MCF 10A (cell line): Measurements from ENCODE around the gene FRAS1. TPM values are rescaled to one million over a fixed set of nuclear protein-coding genes. Genes with fewer than 3 reads are reported as not detected.

ENCODE experiments used
- BruUV-seq: library from RNA; stranded (reverse); fragments of 400-500 nt; replicated peaks from 2 replicates; lab custom pipeline; 2021; lab: Mats Ljungman, UMichigan
- CTCF ChIA-PET: fragments of 300-600 bp; sonication (Branson Sonifier 250); formaldehyde crosslinking; extraction: SDS; loops from one replicate; lab custom pipeline; 2021; ENCODE audit warnings: antibody characterized with exemption, inconsistent platforms; lab: Yijun Ruan, JAX
- POLR2A ChIA-PET: fragments of 300-600, 350-650 bp; sonication (Branson Sonifier 250); formaldehyde crosslinking; extraction: SDS; loops from one replicate; lab custom pipeline; 2020; ENCODE audit warnings: antibody characterized with exemption, inconsistent platforms; lab: Yijun Ruan, JAX
- DNase-seq: peaks from one replicate; pipeline ENCODE4 v3.0.0-alpha.2; 2018; ENCODE audit not compliant: unreplicated experiment
- H3K27ac Mint-ChIP-seq: one replicate; pipeline ENCODE4 v1.8.0; 2022; ENCODE audit warnings: mild to moderate bottlenecking, low read depth, mixed read lengths; ENCODE audit not compliant: unreplicated experiment
- H3K27me3 Mint-ChIP-seq: one replicate; pipeline ENCODE4 v1.8.0; 2022; ENCODE audit warnings: mixed read lengths; ENCODE audit not compliant: insufficient read depth, unreplicated experiment
- H3K36me3 Mint-ChIP-seq: one replicate; pipeline ENCODE4 v1.8.0; 2022; ENCODE audit warnings: mild to moderate bottlenecking, moderate library complexity, mixed read lengths; ENCODE audit not compliant: insufficient read depth, unreplicated experiment
- H3K4me1 Mint-ChIP-seq: one replicate; pipeline ENCODE4 v1.8.0; 2022; ENCODE audit warnings: mixed read lengths; ENCODE audit not compliant: insufficient read depth, unreplicated experiment
- H3K4me3 Mint-ChIP-seq: one replicate; pipeline ENCODE4 v1.8.0; 2022; ENCODE audit warnings: mild to moderate bottlenecking, moderate library complexity, mixed read lengths; ENCODE audit not compliant: unreplicated experiment
- H3K9me3 Mint-ChIP-seq: one replicate; pipeline ENCODE4 v1.8.0; 2022; ENCODE audit warnings: mixed read lengths; ENCODE audit not compliant: unreplicated experiment
- intact Hi-C: fragments of 100-400 bp; cut with micrococcal nuclease; formaldehyde crosslinking; loops from 2 replicates; pipeline ENCODE4 v1.14.1; 2022
- total RNA-seq: library from RNA; stranded (reverse); gene quantifications from 2 replicates; pipeline ENCODE4 v1.2.3, GENCODE V29; 2022
- TF ChIP-seq, protein P1 (sequence below): fragments of 200-600 bp; IDR thresholded peaks from one replicate; pipeline ENCODE4 v1.8.0; 2022; ENCODE audit warnings: antibody characterized with exemption, mild to moderate bottlenecking; ENCODE audit not compliant: unreplicated experiment

Gene FRAS1
- total RNA-seq, 1 experiment from 2014 or later, result 2.0 TPM

DNA sequence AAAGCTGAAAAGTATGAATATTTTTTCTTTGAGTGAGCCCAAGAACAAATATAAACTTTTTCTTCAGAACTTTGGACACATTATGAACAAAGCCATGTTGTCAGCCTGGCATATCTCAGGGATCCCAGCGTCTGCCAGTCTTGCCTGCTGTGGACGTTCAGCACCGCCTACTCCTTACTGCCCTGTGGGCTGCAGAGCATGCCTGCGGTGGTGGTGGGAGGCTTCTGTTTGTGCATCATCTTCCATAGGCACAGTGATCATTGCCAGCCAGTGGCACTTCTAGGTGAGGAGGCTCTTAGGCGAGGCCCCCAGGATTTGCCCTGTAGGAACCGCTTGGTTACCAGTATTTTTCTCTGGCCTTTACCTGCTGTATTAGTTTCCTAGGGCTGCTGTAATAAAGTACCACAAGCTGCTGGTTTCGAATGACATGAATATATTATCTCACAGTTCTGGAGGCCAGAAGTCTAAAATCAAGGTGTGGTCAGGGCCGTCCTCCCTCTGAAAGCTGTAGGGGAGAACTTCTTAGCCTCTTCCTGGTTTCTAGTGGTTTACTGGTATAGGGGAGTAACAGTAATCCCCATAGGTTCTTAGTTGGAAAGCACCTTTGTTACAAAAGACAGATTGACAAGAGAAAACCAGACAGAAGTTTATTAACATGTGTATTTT is 509.8 kb downstream of the FRAS1 start:
- intact Hi-C loops, result no loop called here
- H3K9me3 Mint-ChIP-seq, result no peaks in the 10 kb centered on the region
- TF ChIP-seq, protein P1, sequence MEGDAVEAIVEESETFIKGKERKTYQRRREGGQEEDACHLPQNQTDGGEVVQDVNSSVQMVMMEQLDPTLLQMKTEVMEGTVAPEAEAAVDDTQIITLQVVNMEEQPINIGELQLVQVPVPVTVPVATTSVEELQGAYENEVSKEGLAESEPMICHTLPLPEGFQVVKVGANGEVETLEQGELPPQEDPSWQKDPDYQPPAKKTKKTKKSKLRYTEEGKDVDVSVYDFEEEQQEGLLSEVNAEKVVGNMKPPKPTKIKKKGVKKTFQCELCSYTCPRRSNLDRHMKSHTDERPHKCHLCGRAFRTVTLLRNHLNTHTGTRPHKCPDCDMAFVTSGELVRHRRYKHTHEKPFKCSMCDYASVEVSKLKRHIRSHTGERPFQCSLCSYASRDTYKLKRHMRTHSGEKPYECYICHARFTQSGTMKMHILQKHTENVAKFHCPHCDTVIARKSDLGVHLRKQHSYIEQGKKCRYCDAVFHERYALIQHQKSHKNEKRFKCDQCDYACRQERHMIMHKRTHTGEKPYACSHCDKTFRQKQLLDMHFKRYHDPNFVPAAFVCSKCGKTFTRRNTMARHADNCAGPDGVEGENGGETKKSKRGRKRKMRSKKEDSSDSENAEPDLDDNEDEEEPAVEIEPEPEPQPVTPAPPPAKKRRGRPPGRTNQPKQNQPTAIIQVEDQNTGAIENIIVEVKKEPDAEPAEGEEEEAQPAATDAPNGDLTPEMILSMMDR, result no peak
- H3K4me3 Mint-ChIP-seq, result no peak overlapping the region
- peaks cover 2% of the 10 kb centered on the region for H3K36me3 Mint-ChIP-seq
- DNase-seq, result no peak
- H3K27ac Mint-ChIP-seq, result peak overlapping the region; percentile 93
- no peaks in the 10 kb centered on the region for H3K27me3 Mint-ChIP-seq
- ChIA-PET POLR2A (interaction anchor here (0.6 to 5.3 kb wide), 8 partner anchors 8 to 704 kb away, joined by 3 to 38 read pairs (median 5); partner anchors contain the start of genes ANXA3 and MRPL1), CTCF (interaction anchor here (0.5 to 0.9 kb wide), 3 partner anchors 14 to 1789 kb away, joined by 3 to 4 read pairs (median 3); no protein-coding TSS in a partner anchor)
- H3K4me1 Mint-ChIP-seq, result peaks cover 59% of the 10 kb centered on the region
- no TSS peak for BruUV-seq

DNA sequence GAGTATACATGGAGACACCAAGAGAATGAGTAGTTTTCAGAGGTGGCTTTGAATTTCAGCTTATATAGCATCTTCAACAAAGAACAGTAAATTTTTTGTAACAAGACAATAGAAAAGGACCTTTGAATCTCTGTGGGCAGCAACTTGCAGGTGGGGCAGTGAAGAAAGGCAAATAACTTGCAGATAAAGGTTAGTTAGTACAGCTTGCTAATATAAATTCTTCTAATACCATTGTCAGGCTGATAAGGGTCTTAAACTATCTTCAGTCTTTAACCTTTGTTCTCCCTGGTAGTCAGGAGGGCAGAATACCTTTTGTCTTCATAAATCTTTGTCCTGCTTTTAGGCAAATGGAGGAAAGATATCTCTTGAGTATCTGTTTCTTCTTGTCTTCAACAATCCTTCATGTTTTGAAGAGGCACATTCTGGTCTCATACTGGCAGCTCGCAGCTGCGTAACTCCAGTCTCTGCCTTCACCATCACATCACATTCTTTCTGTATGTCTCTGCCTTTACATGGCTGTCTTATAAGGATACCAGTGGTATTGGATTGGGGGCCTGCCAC is 510.5 kb downstream of the FRAS1 start:
- intact Hi-C loops, result no loop called here
- Mint-ChIP-seq H3K9me3 (no peaks in the 10 kb centered on the region), H3K4me1 (peaks cover 53% of the 10 kb centered on the region), H3K27me3 (no peaks in the 10 kb centered on the region), H3K27ac (peak overlapping the region; percentile 93), H3K4me3 (no peak overlapping the region), H3K36me3 (peaks cover 8% of the 10 kb centered on the region)
- TF ChIP-seq, protein P1, result no peak
- POLR2A ChIA-PET, result interaction anchor here (0.8 to 5.3 kb wide), 5 partner anchors 9 to 639 kb away, joined by 3 to 38 read pairs (median 4); partner anchors contain the start of gene ANXA3
- no peak for DNase-seq
- BruUV-seq, result no TSS peak
- CTCF ChIA-PET, result no interaction called here

DNA sequence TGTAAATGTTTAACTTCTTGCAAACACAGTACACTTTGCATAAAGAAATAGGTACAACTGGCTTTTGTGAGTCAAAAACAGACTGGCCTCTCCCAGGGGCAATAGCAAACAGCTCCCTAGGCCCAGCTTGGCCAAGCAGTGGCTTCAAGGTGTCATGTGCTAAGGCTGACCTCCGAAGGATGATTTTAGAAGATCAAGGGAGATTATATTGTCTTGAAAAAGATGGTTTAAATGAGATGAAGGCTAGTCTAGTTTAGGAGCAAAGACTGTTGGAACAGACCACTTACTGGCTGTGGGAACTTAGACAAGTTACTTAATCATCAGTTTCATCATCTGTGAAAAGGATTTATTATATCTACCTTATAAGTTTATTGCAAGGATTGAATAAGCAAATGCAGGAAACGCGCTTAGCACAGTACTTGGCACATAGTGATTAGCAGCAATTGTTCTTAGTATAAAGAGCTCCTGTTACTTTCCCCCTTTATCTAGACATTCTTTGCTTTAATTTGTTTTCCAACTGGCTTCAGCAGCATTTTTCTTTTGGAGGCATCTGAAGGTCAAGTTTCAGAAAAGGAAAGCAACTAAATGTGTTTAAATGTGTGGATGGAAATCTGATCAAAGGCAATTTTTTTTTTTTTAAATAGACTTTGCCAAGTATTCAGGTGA is 511.6 kb downstream of the FRAS1 start:
- intact Hi-C loops, result no loop called here
- H3K36me3 Mint-ChIP-seq, result peaks cover 20% of the 10 kb centered on the region
- TF ChIP-seq, protein P1, result no peak
- ChIA-PET CTCF (interaction anchor here (0.6 to 1.4 kb wide), 5 partner anchors 14 to 252 kb away, joined by 3 to 5 read pairs (median 3); partner anchors contain the start of gene ANXA3), POLR2A (interaction anchor here (0.6 to 5.3 kb wide), 16 partner anchors 8 to 1191 kb away, joined by 3 to 38 read pairs (median 4); partner anchors contain the start of gene ANXA3)
- no peaks in the 10 kb centered on the region for H3K9me3 Mint-ChIP-seq
- H3K27ac Mint-ChIP-seq, result peak overlapping the region; percentile 93
- BruUV-seq, result no TSS peak
- H3K4me3 Mint-ChIP-seq, result peak overlapping the region; percentile 48
- DNase-seq, result no peak
- H3K27me3 Mint-ChIP-seq, result no peaks in the 10 kb centered on the region
- H3K4me1 Mint-ChIP-seq, result peaks cover 50% of the 10 kb centered on the region
